ENCODE results near the gene C1QTNF7. TPM values are rescaled to one million over a fixed set of nuclear protein-coding genes. Genes with fewer than 3 reads are reported as not detected.

The C1QTNF7 gene
- total RNA-seq, 1 donor from 2014 or later, result not detected

GRCh38 chr4:15481961-15482745 is 54.3 kb downstream of the C1QTNF7 start:
- no peak for DNase-seq (ENCODE audit: low read depth)
- TF ChIP-seq CTCF (conservative IDR thresholded peaks at IDR 0.05; ENCODE audit: low read depth, low read length), result no peak
- no peak overlapping the region for H3K4me3 ChIP-seq (ENCODE audit: low read depth, low read length)

GRCh38 chr4:15482842-15483241 is 55.0 kb downstream of the C1QTNF7 start:
- no peak for DNase-seq (ENCODE audit: low read depth)
- no peak overlapping the region for H3K4me3 ChIP-seq (ENCODE audit: low read depth, low read length)
- no peak for TF ChIP-seq CTCF (conservative IDR thresholded peaks at IDR 0.05; ENCODE audit: low read depth, low read length)

GRCh38 chr4:15488136-15488535 is 60.3 kb downstream of the C1QTNF7 start:
- no peak for DNase-seq (ENCODE audit: low read depth)
- TF ChIP-seq CTCF (conservative IDR thresholded peaks at IDR 0.05; ENCODE audit: low read depth, low read length), result no peak
- no peak overlapping the region for H3K4me3 ChIP-seq (ENCODE audit: low read depth, low read length)

GRCh38 chr4:15488658-15489470 is 61.0 kb downstream of the C1QTNF7 start:
- no peak for TF ChIP-seq CTCF (conservative IDR thresholded peaks at IDR 0.05; ENCODE audit: low read depth, low read length)
- DNase-seq (ENCODE audit: low read depth), result no peak
- H3K4me3 ChIP-seq (ENCODE audit: low read depth, low read length), result no peak overlapping the region

GRCh38 chr4:15489551-15489950 is 61.7 kb downstream of the C1QTNF7 start:
- no peak for DNase-seq (ENCODE audit: low read depth)
- TF ChIP-seq CTCF (conservative IDR thresholded peaks at IDR 0.05; ENCODE audit: low read depth, low read length), result no peak
- H3K4me3 ChIP-seq (ENCODE audit: low read depth, low read length), result no peak overlapping the region

GRCh38 chr4:15493411-15493810 is 65.6 kb downstream of the C1QTNF7 start:
- no peak overlapping the region for H3K4me3 ChIP-seq (ENCODE audit: low read depth, low read length)
- no peak for DNase-seq (ENCODE audit: low read depth)
- TF ChIP-seq CTCF (conservative IDR thresholded peaks at IDR 0.05; ENCODE audit: low read depth, low read length), result no peak
